B cell (primary cell): ENCODE data around the gene MOGAT3. TPM values are rescaled to one million over a fixed set of nuclear protein-coding genes. Genes with fewer than 3 reads are reported as not detected.

Experiments
- ATAC-seq: fragments of 200-7000 bp; cut with Tn5 transposase; one replicate; pipeline ENCODE4 v1.10.0; 2021; ENCODE audit warnings: low read depth, mild to moderate bottlenecking, moderate number of reproducible peaks, moderate library complexity
- CTCF ChIA-PET: fragments of 350-600 bp; sonication (Branson Sonifier 250); formaldehyde crosslinking; loops from one replicate; lab custom pipeline; 2021; ENCODE audit warnings: antibody characterized with exemption, inconsistent platforms; lab: Charles Lee
- POLR2A ChIA-PET: fragments of 350-600 bp; sonication (Branson Sonifier 250); formaldehyde crosslinking; loops from one replicate; lab custom pipeline; 2021; ENCODE audit warnings: antibody characterized with exemption; lab: Charles Lee
- DNase-seq: peaks from one replicate; pipeline ENCODE4 v3.0.0; 2013
- H2AFZ ChIP-seq: 2 replicates; pipeline ENCODE4 v1.6.1; 2012; ENCODE audit warnings: mild to moderate bottlenecking, low read depth, low read length; ENCODE audit not compliant: insufficient read depth, poor library complexity, severe bottlenecking
- H3K27ac ChIP-seq, 2 donors: 1 replicate in 1 of 2; 2 replicates in 1 of 2; pipeline ENCODE4 v1.5.1; 2012 to 2013; ENCODE audit warnings: low read length in 2 of 2, mild to moderate bottlenecking in 2 of 2, moderate library complexity in 1 of 2
- H3K27me3 ChIP-seq, 4 experiments: fragments of 200-600 bp in 1 of 4; sonication (generic) in 1 of 4; replicated peaks in 1 of 4; 1 replicate in 2 of 4; 2 replicates in 2 of 4; pipeline versions ENCODE4 v1.6.1 to v1.7.0; 2013 to 2016; ENCODE audit warnings: low read length in 3 of 4, mild to moderate bottlenecking in 2 of 4, mixed read lengths in 1 of 4, moderate library complexity in 1 of 4; ENCODE audit not compliant: insufficient read depth in 4 of 4, control insufficient read depth in 3 of 4; ENCODE audit errors: control extremely low read depth in 1 of 4
- H3K36me3 ChIP-seq, 2 experiments: replicated peaks in 1 of 2; 1 replicate in 1 of 2; 2 replicates in 1 of 2; pipeline versions ENCODE4 v1.6.1 to v1.7.1; 2013; ENCODE audit warnings: low read length in 1 of 2; ENCODE audit not compliant: insufficient read depth in 2 of 2, control insufficient read depth in 1 of 2; ENCODE audit errors: control extremely low read depth in 1 of 2, extremely low read depth in 1 of 2
- H3K4me1 ChIP-seq, 2 donors: fragments of 200-600 bp in 1 of 2; sonication (generic) in 1 of 2; 1 replicate in 1 of 2; 2 replicates in 1 of 2; pipeline versions ENCODE4 v1.5.1 to v1.6.1; 2013 to 2017; ENCODE audit warnings: low read length in 2 of 2; ENCODE audit not compliant: control insufficient read depth in 2 of 2, insufficient read depth in 2 of 2
- H3K4me2 ChIP-seq: replicated peaks from 2 replicates; pipeline ENCODE3; 2012; ENCODE audit warnings: mild to moderate bottlenecking, low read depth, low read length; ENCODE audit not compliant: poor library complexity, severe bottlenecking
- H3K4me3 ChIP-seq, 5 experiments: fragments of 200-600 bp in 1 of 5; sonication (generic) in 1 of 5; 1 replicate in 3 of 5; 2 replicates in 2 of 5; pipeline versions ENCODE4 v1.5.1 to v1.7.0; 2011 to 2016; ENCODE audit warnings: low read length in 4 of 5, mild to moderate bottlenecking in 4 of 5, low read depth in 2 of 5, control low read depth in 1 of 5, moderate library complexity in 1 of 5; ENCODE audit not compliant: insufficient read depth in 1 of 5; ENCODE audit errors: control extremely low read depth in 1 of 5, extremely low read depth in 1 of 5
- H3K79me2 ChIP-seq: fragments of 200-600 bp; sonication (generic); one replicate; pipeline ENCODE4 v1.6.0; 2016; ENCODE audit warnings: low read length; ENCODE audit not compliant: control insufficient read depth, insufficient read depth
- H3K9ac ChIP-seq: fragments of 200-600 bp; sonication (generic); 2 replicates; pipeline ENCODE4 v1.6.1; 2017; ENCODE audit warnings: mild to moderate bottlenecking, low read length, moderate library complexity
- H3K9me3 ChIP-seq, 3 donors: one replicate each; pipeline versions ENCODE4 v1.6.1 to v1.7.1; 2013; ENCODE audit warnings: low read length in 2 of 3; ENCODE audit not compliant: control insufficient read depth in 2 of 3, insufficient read depth in 1 of 3; ENCODE audit errors: control extremely low read depth in 1 of 3
- H4K20me1 ChIP-seq: 2 replicates; pipeline ENCODE4 v1.6.0; 2012; ENCODE audit warnings: mild to moderate bottlenecking, low read length; ENCODE audit not compliant: insufficient read depth, control insufficient read depth, poor library complexity, severe bottlenecking
- H3K27ac Mint-ChIP-seq: one replicate; pipeline ENCODE4 v1.8.0; 2021; ENCODE audit warnings: mixed read lengths
- H3K27me3 Mint-ChIP-seq: one replicate; pipeline ENCODE4 v1.8.0; 2021; ENCODE audit warnings: mixed read lengths
- H3K4me1 Mint-ChIP-seq: one replicate; pipeline ENCODE4 v1.8.0; 2021; ENCODE audit warnings: mixed read lengths
- H3K4me3 Mint-ChIP-seq: one replicate; pipeline ENCODE4 v1.8.0; 2021; ENCODE audit warnings: mixed read lengths
- H3K9me3 Mint-ChIP-seq: one replicate; pipeline ENCODE4 v1.8.0; 2022; ENCODE audit warnings: mixed read lengths; ENCODE audit not compliant: insufficient read depth
- CTCF ChIP-seq: fragments of 200-600 bp; IDR thresholded peaks from one replicate; pipeline ENCODE4 v1.8.0; 2022; ENCODE audit warnings: antibody characterized with exemption, mild to moderate bottlenecking
- EZH2 ChIP-seq: IDR thresholded peaks from 2 replicates; pipeline ENCODE4 v1.6.1; 2012; ENCODE audit warnings: borderline replicate concordance, low read depth, mild to moderate bottlenecking, moderate library complexity, low read length; ENCODE audit not compliant: insufficient read depth, poor library complexity, severe bottlenecking
- WGBS: methylation state at CpG from one replicate; pipeline ENCODE4 v1.1.5; 2013; ENCODE audit warnings: missing lambda C conversion rate; ENCODE audit not compliant: insufficient coverage; 5-methylcytosine and 5-hydroxymethylcytosine counted together
- intact Hi-C: fragments of 100-400 bp; cut with micrococcal nuclease; formaldehyde crosslinking; loops from one replicate; pipeline ENCODE4 v1.10.0; 2022
- polyA plus RNA-seq: library from polyadenylated mRNA; depleted of rRNA; stranded (reverse); fragments of >200 nt; gene quantifications from 2 replicates; pipeline ENCODE4 v1.2.3, GENCODE V29; 2012
- total RNA-seq, 2 donors: library from RNA; stranded (reverse); fragments of 120-200 nt in 1 of 2; gene quantifications; 1 replicate in 1 of 2; 2 replicates in 1 of 2; pipeline versions ENCODE4 v1.2.3 to v1.2.4, GENCODE V29; 2013 to 2022

MOGAT3 gene
- total and polyA plus RNA-seq, 2 donors (not counting 1 experiment from before 2014, with no cell fraction given), result not detected

GRCh38 chr7:101217388-101218235 is 16.8 kb upstream of the MOGAT3 start, which contains the start of the genes PLOD3 and ZNHIT1:
PLOD3 (minus strand) TSS chr7:101217581; CDS start chr7:101217274, 307 bp downstream.
ZNHIT1 (plus strand) TSS chr7:101218165; CDS start chr7:101218196, 31 bp downstream.
- peak; percentile 80 for ATAC-seq
- ChIA-PET CTCF (interaction anchor here (0.9 to 4.2 kb wide), 12 partner anchors 17 to 77 kb away, joined by 3 to 38 read pairs (median 4); partner anchors contain the start of genes FIS1 and MOGAT3), POLR2A (interaction anchor here (0.7 to 2.0 kb wide), 5 partner anchors 21 to 937 kb away, joined by 3 to 15 read pairs (median 3); partner anchors contain the start of genes CLDN15, FIS1 and VGF)
- H3K9me3 ChIP-seq, result no peaks in the 10 kb centered on the region
- H3K4me1 Mint-ChIP-seq, result peaks cover 25% of the 10 kb centered on the region
- peaks cover 46% of the 10 kb centered on the region for H3K79me2 ChIP-seq
- peaks cover 0 to 12% of the 10 kb centered on the region in 2 experiments for H3K36me3 ChIP-seq
- H2AFZ ChIP-seq, result peak within 1 kb of the TSS; percentile 95
- intact Hi-C loops, result loop anchor here (1.0 kb wide), 4 partner anchors 25 to 63 kb away; partner anchors contain the start of gene AP1S1
- peaks cover 25% of the 10 kb centered on the region for H4K20me1 ChIP-seq
- no peaks in the 10 kb centered on the region for H3K27me3 Mint-ChIP-seq
- peak within 1 kb of the TSS; percentile 95 for H3K27ac Mint-ChIP-seq
- H3K27ac ChIP-seq, result peak within 1 kb of the TSS; percentile 44 to 75
- DNase-seq, result peak; percentile 98
- peak within 1 kb of the TSS; percentile 85 to 99 (median 94) for H3K4me3 ChIP-seq
- under 1% methylated on average over 57 of the region's 57 CpGs for WGBS
- H3K9me3 Mint-ChIP-seq, result no peaks in the 10 kb centered on the region
- peak within 1 kb of the TSS; percentile 97 for H3K4me2 ChIP-seq
- TF ChIP-seq CTCF (peak; percentile 6), EZH2 (no peak)
- peak within 1 kb of the TSS; percentile 91 for H3K9ac ChIP-seq
- H3K4me3 Mint-ChIP-seq, result peak within 1 kb of the TSS; percentile 97
- peaks cover 18 to 21% of the 10 kb centered on the region in 2 donors for H3K4me1 ChIP-seq
- H3K27me3 ChIP-seq, result no peaks in the 10 kb centered on the region
